GM12874 (cell line): Measurements from ENCODE around the gene EPRS1.

ENCODE experiments used
- TF ChIP-seq, protein P1 (sequence below): IDR thresholded peaks from 2 replicates; pipeline ENCODE4 v1.5.1; 2011; ENCODE audit warnings: low read depth, mild to moderate bottlenecking, control low read depth, low read length, moderate library complexity; ENCODE audit not compliant: insufficient read depth

Gene EPRS1

DNA sequence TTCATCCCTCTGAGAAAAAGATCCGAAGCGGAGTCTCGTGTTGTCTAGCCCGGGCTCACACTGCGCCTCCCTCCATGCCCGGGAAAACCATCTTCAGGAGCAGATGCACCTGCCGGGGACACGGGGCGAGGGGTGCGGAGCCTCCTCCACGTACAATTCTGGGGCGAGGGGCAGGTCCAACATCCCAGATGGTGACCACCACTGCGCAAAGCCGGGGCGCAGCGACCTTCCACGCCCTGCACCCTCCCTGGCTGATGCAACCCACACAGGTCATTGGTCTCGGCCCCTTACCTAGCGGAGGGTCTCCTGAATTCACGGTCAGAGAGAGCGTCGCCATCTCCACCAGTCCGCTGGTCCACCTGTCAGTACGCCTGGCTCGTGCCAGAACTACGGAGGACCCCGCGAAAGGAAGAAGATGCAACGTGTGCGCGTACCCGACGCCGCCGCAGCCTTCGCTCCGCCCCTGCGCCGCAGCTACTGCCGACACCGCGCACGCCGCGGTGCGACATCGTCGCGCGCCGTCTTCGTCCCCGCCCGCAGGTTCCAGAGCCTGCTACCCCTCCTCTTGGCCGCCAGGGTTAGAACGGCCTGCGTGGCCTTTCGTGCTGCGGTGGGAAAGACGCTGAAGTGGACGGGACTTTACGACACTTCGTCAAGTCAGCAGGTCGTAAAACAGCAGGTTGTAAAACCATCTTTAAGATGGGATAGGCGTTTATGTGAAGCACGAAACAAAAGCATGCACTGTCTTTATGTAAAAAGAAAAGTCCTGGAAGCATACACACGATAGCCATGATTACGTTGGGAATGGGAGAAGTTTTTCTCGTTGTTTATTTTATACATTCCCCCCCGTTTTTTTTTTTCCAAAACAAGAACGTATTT lies at the start of gene EPRS1:
EPRS1 (minus strand) TSS at position 454 of the 879 bp plus-strand sequence; CDS start at position 337, 117 bp downstream.
- TF ChIP-seq, protein P1, sequence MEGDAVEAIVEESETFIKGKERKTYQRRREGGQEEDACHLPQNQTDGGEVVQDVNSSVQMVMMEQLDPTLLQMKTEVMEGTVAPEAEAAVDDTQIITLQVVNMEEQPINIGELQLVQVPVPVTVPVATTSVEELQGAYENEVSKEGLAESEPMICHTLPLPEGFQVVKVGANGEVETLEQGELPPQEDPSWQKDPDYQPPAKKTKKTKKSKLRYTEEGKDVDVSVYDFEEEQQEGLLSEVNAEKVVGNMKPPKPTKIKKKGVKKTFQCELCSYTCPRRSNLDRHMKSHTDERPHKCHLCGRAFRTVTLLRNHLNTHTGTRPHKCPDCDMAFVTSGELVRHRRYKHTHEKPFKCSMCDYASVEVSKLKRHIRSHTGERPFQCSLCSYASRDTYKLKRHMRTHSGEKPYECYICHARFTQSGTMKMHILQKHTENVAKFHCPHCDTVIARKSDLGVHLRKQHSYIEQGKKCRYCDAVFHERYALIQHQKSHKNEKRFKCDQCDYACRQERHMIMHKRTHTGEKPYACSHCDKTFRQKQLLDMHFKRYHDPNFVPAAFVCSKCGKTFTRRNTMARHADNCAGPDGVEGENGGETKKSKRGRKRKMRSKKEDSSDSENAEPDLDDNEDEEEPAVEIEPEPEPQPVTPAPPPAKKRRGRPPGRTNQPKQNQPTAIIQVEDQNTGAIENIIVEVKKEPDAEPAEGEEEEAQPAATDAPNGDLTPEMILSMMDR: peak; percentile 70

DNA sequence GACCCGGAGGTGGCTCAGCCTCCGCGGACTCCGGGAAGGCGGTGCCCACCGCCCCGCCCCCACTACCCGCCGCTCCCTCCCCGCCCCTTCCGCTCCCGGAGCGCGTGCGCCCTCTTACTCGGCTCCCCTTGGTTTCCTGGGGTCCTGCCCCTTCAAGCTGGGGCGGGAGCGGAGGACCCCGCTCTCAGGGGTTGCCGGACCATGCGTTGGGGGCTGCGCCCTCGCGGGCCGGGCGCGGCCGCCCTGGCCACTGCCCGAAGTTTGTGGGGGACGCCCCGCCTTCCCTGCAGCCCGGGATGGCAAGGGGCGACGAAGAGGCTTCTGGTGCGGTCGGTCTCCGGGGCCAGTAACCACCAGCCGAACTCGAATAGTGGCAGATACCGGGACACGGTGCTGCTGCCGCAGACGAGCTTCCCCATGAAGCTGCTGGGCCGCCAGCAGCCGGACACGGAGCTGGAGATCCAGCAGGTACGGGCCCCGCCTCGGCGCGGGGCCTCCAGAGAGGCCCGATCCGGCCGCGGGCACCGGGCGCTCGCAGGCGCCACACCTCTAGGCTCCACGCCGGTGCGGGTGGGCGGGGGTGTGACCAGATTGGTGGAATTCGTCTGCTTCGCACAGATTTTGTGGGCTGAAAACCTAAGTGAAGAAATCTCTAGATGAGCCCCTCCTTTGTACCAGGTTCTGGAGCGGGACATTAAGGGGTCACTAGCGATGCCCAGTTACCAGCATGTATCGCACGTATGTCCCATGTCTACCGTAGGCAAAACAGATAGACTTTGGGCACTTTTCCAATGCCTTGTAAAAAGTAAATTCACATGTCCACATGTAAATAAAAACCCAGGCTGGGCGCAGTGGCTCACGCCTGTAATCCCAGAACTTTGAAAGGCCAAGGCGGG lies 48.0 kb upstream of the EPRS1 start, which contains the start of gene IARS2:
IARS2 (plus strand) TSS at position 117 of the 896 bp plus-strand sequence; CDS start at position 202, 85 bp downstream.
- TF ChIP-seq, protein P1: no peak

DNA sequence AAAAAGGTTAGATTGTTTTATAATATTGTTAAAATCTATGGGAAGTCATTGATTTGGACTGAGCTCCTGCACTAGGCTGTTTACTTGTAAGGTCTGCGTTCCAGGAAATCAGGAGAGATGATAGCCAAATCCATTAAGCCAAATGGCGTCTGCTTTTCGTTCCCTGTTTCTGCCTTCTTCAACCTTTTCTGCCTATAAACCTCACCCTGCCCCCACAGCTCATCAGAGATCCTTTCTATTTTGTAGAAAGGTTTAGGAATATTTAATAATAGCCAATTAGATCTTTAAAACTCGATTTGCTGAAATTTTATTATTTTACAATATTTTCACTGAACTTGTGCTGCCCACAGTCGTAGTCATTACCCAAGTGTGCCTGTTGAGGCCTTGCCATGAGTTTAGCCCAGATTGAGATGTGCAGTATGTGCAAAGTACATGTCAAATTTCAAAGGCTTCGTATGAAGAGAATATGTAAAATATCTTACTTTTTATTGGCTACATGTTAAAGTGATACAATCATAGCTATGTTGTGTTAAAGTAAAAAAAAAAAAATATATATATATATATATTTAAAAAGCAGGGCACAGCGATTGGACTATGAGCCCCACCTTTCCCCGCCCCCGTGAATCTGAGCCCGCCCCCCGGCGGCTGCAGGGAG lies 47.2 kb upstream of the EPRS1 start:
- TF ChIP-seq, protein P1: no peak

DNA sequence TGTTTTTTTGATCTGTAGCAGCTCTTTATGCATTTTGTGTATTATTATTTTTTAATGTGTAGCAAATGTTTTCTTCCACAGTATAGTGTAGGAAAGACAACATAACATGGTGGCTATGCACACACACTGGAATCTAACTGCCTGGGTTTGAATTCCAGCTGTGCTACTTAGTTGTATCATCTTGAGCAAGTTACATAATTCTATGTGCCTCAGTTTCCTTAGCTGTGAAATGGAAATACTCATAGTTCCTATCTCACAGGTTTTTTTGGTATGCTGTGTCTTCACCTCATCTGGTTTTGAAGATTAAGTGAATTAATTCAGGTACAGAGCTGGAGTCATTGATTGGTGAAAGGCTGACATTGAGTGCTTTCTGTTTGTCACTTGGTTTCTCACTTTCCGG lies 46.4 kb upstream of the EPRS1 start:
- TF ChIP-seq, protein P1: no peak

DNA sequence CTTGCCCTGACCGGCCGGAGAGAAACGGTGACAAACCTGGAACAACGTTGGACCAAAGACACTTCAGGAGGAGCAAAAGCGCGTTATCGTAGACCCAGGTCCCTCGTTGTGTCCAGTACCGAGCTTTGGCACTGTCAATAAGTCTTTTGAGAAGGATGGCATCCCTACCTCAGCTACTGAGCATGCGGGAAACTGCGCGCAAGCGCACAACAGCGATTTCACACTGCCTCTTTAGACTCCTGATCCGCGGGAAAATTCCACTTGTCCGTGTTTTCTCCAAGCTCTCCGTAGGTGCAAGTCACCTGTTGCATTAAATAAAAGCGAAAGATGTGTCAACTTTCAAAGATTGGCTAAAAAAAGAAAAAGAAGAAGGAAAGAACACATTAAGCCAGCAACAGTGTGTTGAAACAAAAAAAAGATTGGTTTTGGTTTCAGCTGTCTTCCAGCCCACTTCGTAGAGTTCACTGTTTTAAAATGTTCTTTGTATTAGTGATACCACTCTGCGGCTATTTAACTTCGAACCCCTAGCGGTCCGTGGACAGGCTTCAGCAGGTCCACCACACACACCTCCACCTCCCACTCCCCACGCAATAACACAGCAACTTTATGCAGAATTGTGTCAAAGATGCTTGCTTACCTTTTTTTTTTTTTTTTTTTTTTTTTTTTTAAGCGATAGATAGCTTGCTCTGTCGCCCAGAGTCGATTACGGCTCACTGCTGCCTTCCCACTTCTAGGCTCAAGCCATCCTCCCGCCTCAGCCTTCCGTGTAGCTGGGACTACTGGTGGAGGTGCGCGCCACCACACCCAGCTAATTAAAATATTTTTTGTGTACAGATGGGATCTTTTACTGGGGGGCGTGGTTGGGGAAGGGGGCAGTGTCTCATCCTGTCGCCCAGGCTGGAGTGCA lies 43.6 kb upstream of the EPRS1 start, which contains the start of gene BPNT1:
BPNT1 (minus strand) TSS at position 139 of the 907 bp plus-strand sequence. CDS start 9,942 bp downstream, outside the sequence.
- TF ChIP-seq, protein P1: no peak

DNA sequence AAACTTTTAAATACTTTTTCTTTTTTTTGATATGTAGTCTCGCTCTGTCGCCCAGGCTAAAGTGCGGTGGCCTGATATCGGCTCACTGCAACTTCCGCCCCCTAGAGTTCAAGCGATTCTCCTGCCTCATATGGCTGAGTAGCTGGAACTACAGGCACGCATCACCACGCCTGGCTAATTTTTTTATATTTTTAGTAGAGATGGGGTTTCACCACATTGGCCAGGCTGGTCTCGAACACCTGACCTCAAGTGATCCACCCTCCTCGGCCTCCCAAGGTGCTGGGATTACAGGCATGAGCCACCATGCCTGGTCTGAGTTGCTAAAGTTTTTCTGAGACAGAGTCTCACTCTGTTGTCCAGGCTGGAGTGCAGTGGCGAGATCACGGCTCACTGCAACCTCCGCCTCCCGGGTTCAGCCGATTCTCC lies 40.0 kb upstream of the EPRS1 start:
- TF ChIP-seq, protein P1: peak; percentile 62
